Measurements from ENCODE around the gene TIFAB. TPM values are rescaled to one million over a fixed set of nuclear protein-coding genes. Genes with fewer than 3 reads are reported as not detected.
A peak's percentile ranks its signal among the peaks of the same experiment; 100 is the strongest.

Gene TIFAB
- total RNA-seq, 1 donor from 2014 or later, result 0.30 TPM

GRCh38 chr5:135443161-135443960 lies 8.8 kb downstream of the TIFAB start:
- Histone ChIP-seq H3K27me3 (ENCODE audit: low read depth) (no peaks in the 10 kb centered on the region), H3K9me3 (no peaks in the 10 kb centered on the region), H3K36me3 (no peaks in the 10 kb centered on the region), H3K27ac (peak overlapping the region; percentile 36), H3K4me3 (no peak overlapping the region), H3K4me1 (peaks cover 28% of the 10 kb centered on the region)
- TF ChIP-seq CTCF (IDR thresholded peaks at IDR 0.05), result no peak
- intact Hi-C loops (cut with DNase I), result no loop called here
- no peak for ATAC-seq
- DNase-seq, result no peak

- ATAC-seq (peak in 1 of 2 donors; percentile 40), DNase-seq (no peak)
- Histone ChIP-seq H3K9me3 (no peaks in the 10 kb centered on the region), H3K4me1 (peaks cover 35% of the 10 kb centered on the region), H3K36me3 (no peaks in the 10 kb centered on the region), H3K27ac (peak overlapping the region; percentile 64), H3K27me3 (ENCODE audit: low read depth) (no peaks in the 10 kb centered on the region), H3K4me3 (no peak overlapping the region)
- TF ChIP-seq CTCF (IDR thresholded peaks at IDR 0.05), result no peak
- intact Hi-C loops (cut with DNase I), result no loop called here
Observed at GRCh38 chr5:135442431-135443160, 9.6 kb downstream of the TIFAB start.

- TF ChIP-seq CTCF (IDR thresholded peaks at IDR 0.05), result no peak
- no peaks in the 10 kb centered on the region for H3K27me3 ChIP-seq (ENCODE audit: low read depth)
- no peak overlapping the region for H3K4me3 ChIP-seq
- H3K36me3 ChIP-seq, result no peaks in the 10 kb centered on the region
- no peaks in the 10 kb centered on the region for H3K9me3 ChIP-seq
- H3K4me1 ChIP-seq, result peaks cover 35% of the 10 kb centered on the region
- ATAC-seq, result no peak
- peak overlapping the region; percentile 64 for H3K27ac ChIP-seq
- DNase-seq, result no peak
- intact Hi-C loops (cut with DNase I), result no loop called here
Observed at GRCh38 chr5:135441919-135442318, 10.2 kb downstream of the TIFAB start.

- Histone ChIP-seq H3K4me3 (no peak overlapping the region), H3K9me3 (no peaks in the 10 kb centered on the region), H3K36me3 (no peaks in the 10 kb centered on the region), H3K27me3 (ENCODE audit: low read depth) (no peaks in the 10 kb centered on the region), H3K27ac (no peak overlapping the region), H3K4me1 (peaks cover 40% of the 10 kb centered on the region)
- no peak for TF ChIP-seq CTCF (IDR thresholded peaks at IDR 0.05)
- DNase-seq, result no peak
- intact Hi-C loops (cut with DNase I), result no loop called here
- no peak for ATAC-seq
Observed at GRCh38 chr5:135441350-135441831, 10.8 kb downstream of the TIFAB start.

DNA sequence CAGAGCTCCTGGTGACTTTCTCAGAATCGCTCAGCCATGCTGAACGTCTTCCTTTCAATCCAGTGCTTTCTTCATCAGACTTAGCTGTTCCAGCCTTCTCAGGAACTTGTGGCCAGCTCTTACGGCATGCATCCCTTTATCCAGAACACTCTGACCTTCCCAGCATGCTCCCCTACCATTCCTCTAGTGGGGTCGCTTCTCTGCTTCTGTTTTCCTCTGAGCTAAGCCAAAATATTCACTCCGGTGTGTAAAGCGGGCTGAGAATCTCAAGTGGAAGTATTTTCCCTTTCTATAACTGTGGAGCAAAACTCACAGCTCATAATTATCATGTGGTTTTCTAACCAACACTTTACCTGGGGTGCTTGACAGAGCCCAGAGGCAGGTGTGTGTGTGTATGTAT lies 11.2 kb downstream of the TIFAB start:
- Histone ChIP-seq H3K36me3 (no peaks in the 10 kb centered on the region), H3K27ac (no peak overlapping the region), H3K4me3 (no peak overlapping the region), H3K9me3 (no peaks in the 10 kb centered on the region), H3K27me3 (ENCODE audit: low read depth) (no peaks in the 10 kb centered on the region), H3K4me1 (peaks cover 41% of the 10 kb centered on the region)
- intact Hi-C loops (cut with DNase I), result no loop called here
- ATAC-seq (no peak), DNase-seq (no peak)
- no peak for TF ChIP-seq CTCF (IDR thresholded peaks at IDR 0.05)

Measured in lower lobe of right lung (tissue), 2 donors.